Activated CD4-positive, alpha-beta memory T cell treated with anti-CD3 and anti-CD28 coated beads, Interleukin-2, amount 10 ng/mL, durations not matched to agents 7 days and 5 days (primary cell): ENCODE results near the gene OR2A12. TPM values are rescaled to one million over a fixed set of nuclear protein-coding genes. Genes with fewer than 3 reads are reported as not detected.
A peak's percentile ranks its signal among the peaks of the same experiment; 100 is the strongest.
"Not testable (repeated sequence)": the region's sequence is repeated elsewhere in the genome, so short reads cannot be mapped to it uniquely, and the experiment has no call there.

Experiments used
- CTCF ChIA-PET: fragments of 350-600 bp; sonication (Branson Sonifier 250); formaldehyde crosslinking; loops from one replicate; lab custom pipeline; 2021; ENCODE audit warnings: antibody characterized with exemption, inconsistent platforms; lab: Charles Lee
- POLR2A ChIA-PET: fragments of 350-600 bp; sonication (Branson Sonifier 250); formaldehyde crosslinking; loops from one replicate; lab custom pipeline; 2021; ENCODE audit warnings: antibody characterized with exemption; lab: Charles Lee
- DNase-seq: peaks from one replicate; pipeline ENCODE4 v3.0.0-alpha.2; 2020
- H3K27ac Mint-ChIP-seq: one replicate; pipeline ENCODE4 v1.8.0; 2021; ENCODE audit warnings: mild to moderate bottlenecking, mixed read lengths
- H3K27me3 Mint-ChIP-seq: one replicate; pipeline ENCODE4 v1.8.0; 2021; ENCODE audit warnings: mixed read lengths
- H3K36me3 Mint-ChIP-seq: one replicate; pipeline ENCODE4 v1.8.0; 2021; ENCODE audit warnings: low read depth, mixed read lengths
- H3K4me1 Mint-ChIP-seq: one replicate; pipeline ENCODE4 v1.8.0; 2021; ENCODE audit warnings: mixed read lengths
- H3K4me3 Mint-ChIP-seq: one replicate; pipeline ENCODE4 v1.8.0; 2021; ENCODE audit warnings: mild to moderate bottlenecking, mixed read lengths
- H3K9me3 Mint-ChIP-seq: one replicate; pipeline ENCODE4 v1.8.0; 2021; ENCODE audit warnings: mixed read lengths
- total RNA-seq, 2 experiments: library from RNA; stranded (reverse); gene quantifications; one replicate each; pipeline ENCODE4 v1.2.3, GENCODE V29; 2021

The OR2A12 gene
- total RNA-seq, 2 experiments from 2014 or later, result not detected

GRCh38 chr7:144086730-144087129 is 652 bp downstream of the OR2A12 start:
- no peak for DNase-seq
- Mint-ChIP-seq H3K9me3 (no peaks in the 10 kb centered on the region), H3K4me3 (no peak overlapping the region), H3K4me1 (no peaks in the 10 kb centered on the region), H3K36me3 (no peaks in the 10 kb centered on the region), H3K27ac (no peak overlapping the region), H3K27me3 (peaks cover 4% of the 10 kb centered on the region)
- POLR2A ChIA-PET, result no interaction called here
- CTCF ChIA-PET, result no interaction called here

- Mint-ChIP-seq H3K4me3 (no peak overlapping the region), H3K4me1 (no peaks in the 10 kb centered on the region), H3K27ac (no peak overlapping the region), H3K9me3 (no peaks in the 10 kb centered on the region), H3K27me3 (peaks cover 4% of the 10 kb centered on the region), H3K36me3 (no peaks in the 10 kb centered on the region)
- POLR2A ChIA-PET, result no interaction called here
- no peak for DNase-seq
- CTCF ChIA-PET, result no interaction called here
These were observed 1.2 kb downstream of the OR2A12 start for GRCh38 chr7:144087230-144087629.

DNA sequence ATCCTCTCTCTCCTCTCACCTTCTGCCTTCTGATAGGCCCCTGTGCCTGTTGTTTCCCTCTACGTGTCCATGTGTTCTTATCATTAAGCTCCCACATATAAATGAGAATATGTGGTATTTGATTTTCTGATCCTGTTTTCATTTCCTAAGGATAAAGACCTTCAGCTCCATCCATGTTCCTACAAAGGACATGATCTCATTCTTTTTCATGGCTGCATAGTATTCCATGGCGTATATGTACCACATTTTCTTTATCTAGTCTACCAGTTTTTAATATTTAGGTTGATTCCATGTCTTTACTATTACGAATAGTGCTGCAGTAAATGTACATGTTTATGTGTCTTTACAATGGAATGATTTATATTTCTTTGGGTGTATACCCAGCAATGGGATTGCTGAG is 4.6 kb downstream of the OR2A12 start:
- Mint-ChIP-seq H3K4me3 (no peak overlapping the region), H3K4me1 (no peaks in the 10 kb centered on the region), H3K27me3 (peaks cover 4% of the 10 kb centered on the region), H3K27ac (no peak overlapping the region), H3K9me3 (no peaks in the 10 kb centered on the region), H3K36me3 (no peaks in the 10 kb centered on the region)
- no peak for DNase-seq
- CTCF ChIA-PET, result no interaction called here
- POLR2A ChIA-PET, result no interaction called here

- CTCF ChIA-PET, result no interaction called here
These were observed 12.7 kb downstream of the OR2A12 start for GRCh38 chr7:144098776-144099175.

DNA sequence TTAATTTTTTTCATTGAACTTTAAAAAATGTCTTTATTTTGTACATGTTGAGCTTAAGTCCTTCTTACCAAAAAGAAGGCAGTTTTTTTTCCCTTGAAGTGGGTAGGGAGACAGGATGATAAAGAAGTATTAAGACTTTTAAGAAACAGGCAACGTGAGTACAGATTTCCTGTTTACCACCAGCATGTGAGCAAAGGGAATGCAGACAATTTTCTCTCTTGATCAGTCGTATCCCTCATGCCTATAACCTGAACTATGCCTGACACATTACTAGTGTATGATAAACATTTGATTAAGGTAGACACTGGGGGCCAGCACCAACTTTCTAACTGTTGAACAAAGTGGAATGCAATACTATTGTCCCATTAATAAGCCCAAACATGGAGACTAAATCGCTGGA is 14.5 kb downstream of the OR2A12 start:
- ChIA-PET POLR2A (no interaction called here), CTCF (no interaction called here)
- Mint-ChIP-seq H3K27me3 (peaks cover 4% of the 10 kb centered on the region), H3K27ac (no peak overlapping the region), H3K9me3 (no peaks in the 10 kb centered on the region), H3K4me3 (no peak overlapping the region), H3K4me1 (no peaks in the 10 kb centered on the region), H3K36me3 (no peaks in the 10 kb centered on the region)
- DNase-seq, result no peak

More at GRCh38 chr7:144098776-144099175, 12.7 kb downstream of the OR2A12 start:
- H3K9me3 Mint-ChIP-seq, result no peaks in the 10 kb centered on the region
- peaks cover 3% of the 10 kb centered on the region for H3K27me3 Mint-ChIP-seq
- no peak overlapping the region for H3K27ac Mint-ChIP-seq
- H3K4me3 Mint-ChIP-seq, result no peak overlapping the region
- no peaks in the 10 kb centered on the region for H3K4me1 Mint-ChIP-seq
- POLR2A ChIA-PET, result no interaction called here
- no peaks in the 10 kb centered on the region for H3K36me3 Mint-ChIP-seq
- DNase-seq, result no peak

DNA sequence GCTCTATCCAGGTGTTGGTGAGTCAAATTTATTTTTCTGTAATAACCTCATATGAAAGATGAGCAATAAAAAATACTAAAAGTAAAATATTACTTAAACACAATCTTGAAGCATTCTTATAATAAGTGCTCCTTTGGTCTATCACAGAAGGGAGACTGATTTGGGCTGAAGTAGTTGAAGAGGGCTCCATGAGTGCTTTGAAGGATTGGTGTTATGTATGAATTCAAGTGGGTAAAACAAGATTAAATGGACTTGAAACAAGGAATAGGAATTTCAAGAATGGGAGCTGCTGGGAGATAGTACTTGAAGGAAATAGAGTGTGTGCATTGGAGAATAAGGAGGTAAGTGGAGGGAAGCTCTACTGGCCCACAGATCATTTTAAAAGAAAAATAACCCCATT is 16.0 kb downstream of the OR2A12 start:
- ChIA-PET POLR2A (no interaction called here), CTCF (no interaction called here)
- Mint-ChIP-seq H3K9me3 (no peaks in the 10 kb centered on the region), H3K36me3 (no peaks in the 10 kb centered on the region), H3K4me3 (no peak overlapping the region), H3K4me1 (no peaks in the 10 kb centered on the region), H3K27me3 (peaks cover 7% of the 10 kb centered on the region), H3K27ac (no peak overlapping the region)
- no peak for DNase-seq

DNA sequence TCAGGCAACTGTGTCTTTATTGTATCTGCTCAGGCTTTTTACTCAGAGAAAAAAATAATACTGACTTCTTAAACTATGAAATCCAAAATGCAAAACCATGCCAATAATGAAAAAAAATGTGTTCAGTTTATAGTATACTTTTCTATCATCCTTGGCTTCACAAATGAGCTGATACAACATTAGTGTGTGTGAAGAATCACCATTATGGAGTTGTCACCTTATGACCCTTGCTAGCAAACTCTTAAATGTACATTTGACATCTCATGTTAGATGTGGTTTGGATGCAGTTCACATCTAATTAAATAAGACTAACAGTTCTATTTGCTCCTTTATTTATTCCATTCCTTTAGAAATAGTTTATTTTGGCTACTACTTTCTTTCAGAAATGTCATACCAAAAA is 19.1 kb downstream of the OR2A12 start:
- no peaks in the 10 kb centered on the region for H3K36me3 Mint-ChIP-seq
- H3K4me1 Mint-ChIP-seq, result no peaks in the 10 kb centered on the region
- no peak overlapping the region for H3K4me3 Mint-ChIP-seq
- POLR2A ChIA-PET, result no interaction called here
- H3K9me3 Mint-ChIP-seq, result no peaks in the 10 kb centered on the region
- CTCF ChIA-PET, result no interaction called here
- no peak for DNase-seq
- no peak overlapping the region for H3K27ac Mint-ChIP-seq
- H3K27me3 Mint-ChIP-seq, result peaks cover 7% of the 10 kb centered on the region

DNA sequence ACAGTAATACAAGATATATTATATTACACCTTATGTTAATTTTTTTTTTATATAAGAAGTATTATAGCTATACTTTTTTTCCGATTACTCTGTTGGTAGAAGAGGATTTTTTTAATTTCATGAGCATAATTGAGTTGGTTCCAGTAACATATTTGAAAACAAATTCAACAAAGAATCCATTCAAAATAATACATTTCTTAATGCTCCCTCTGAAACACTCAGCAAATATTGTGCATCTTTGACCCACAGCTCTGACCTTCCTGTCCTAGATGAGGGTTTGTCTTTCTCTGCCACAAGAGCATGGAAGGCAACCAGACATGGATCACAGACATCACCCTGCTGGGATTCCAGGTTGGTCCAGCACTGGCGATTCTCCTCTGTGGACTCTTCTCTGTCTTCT is 23.2 kb downstream of the OR2A12 start, which contains the start of gene OR2A2:
Gene OR2A2 (plus strand): TSS at position 301 of the 400 bp plus-strand sequence. CDS start 0 bp downstream, at position 301.
- Mint-ChIP-seq H3K36me3 (no peaks in the 10 kb centered on the region), H3K27ac (no peak within 1 kb of the TSS), H3K27me3 (peaks cover 6% of the 10 kb centered on the region), H3K4me1 (no peaks in the 10 kb centered on the region), H3K4me3 (no peak within 1 kb of the TSS), H3K9me3 (no peaks in the 10 kb centered on the region)
- ChIA-PET CTCF (interaction anchor here (1.2 kb wide), 1 partner anchor 19 kb away, joined by 3 read pairs; no protein-coding TSS in a partner anchor), POLR2A (no interaction called here)
- no peak for DNase-seq

GRCh38 chr7:144110272-144110671 is 24.2 kb downstream of the OR2A12 start:
- POLR2A ChIA-PET, result no interaction called here
- H3K4me1 Mint-ChIP-seq, result no peaks in the 10 kb centered on the region
- no peaks in the 10 kb centered on the region for H3K36me3 Mint-ChIP-seq
- no peak overlapping the region for H3K4me3 Mint-ChIP-seq
- peaks cover 6% of the 10 kb centered on the region for H3K27me3 Mint-ChIP-seq
- no peaks in the 10 kb centered on the region for H3K9me3 Mint-ChIP-seq
- CTCF ChIA-PET, result no interaction called here
- no peak for DNase-seq
- no peak overlapping the region for H3K27ac Mint-ChIP-seq

DNA sequence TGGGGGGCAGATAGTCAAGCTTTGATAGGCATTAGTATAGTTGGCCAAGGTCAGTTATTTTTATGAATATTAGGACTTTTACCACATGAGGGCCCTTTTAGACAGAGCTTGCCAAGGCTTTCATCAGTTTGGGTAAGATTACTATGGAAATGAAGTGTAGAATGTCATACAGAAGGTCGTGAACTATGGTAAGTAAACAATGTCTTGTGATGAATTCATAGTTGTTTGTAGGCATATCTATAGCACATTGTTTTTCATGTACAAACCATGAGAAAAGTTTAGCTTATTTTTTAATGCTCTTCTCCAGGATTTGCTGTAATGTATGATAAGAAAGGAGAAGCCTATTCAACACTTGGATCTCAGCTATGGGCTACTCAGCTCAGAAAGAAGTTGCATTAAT is 27.6 kb downstream of the OR2A12 start:
- ChIA-PET POLR2A (no interaction called here), CTCF (interaction anchor here (2.1 kb wide), 1 partner anchor 14 kb away, joined by 10 read pairs; no protein-coding TSS in a partner anchor)
- H3K9me3 Mint-ChIP-seq, result no peaks in the 10 kb centered on the region
- peaks cover 6% of the 10 kb centered on the region for H3K27me3 Mint-ChIP-seq
- no peaks in the 10 kb centered on the region for H3K36me3 Mint-ChIP-seq
- no peak overlapping the region for H3K27ac Mint-ChIP-seq
- DNase-seq, result no peak
- H3K4me1 Mint-ChIP-seq, result no peaks in the 10 kb centered on the region
- no peak overlapping the region for H3K4me3 Mint-ChIP-seq

- H3K4me1 Mint-ChIP-seq, result no peaks in the 10 kb centered on the region
- H3K27me3 Mint-ChIP-seq, result peaks cover 7% of the 10 kb centered on the region
- no peaks in the 10 kb centered on the region for H3K9me3 Mint-ChIP-seq
- ChIA-PET POLR2A (no interaction called here), CTCF (no interaction called here)
- DNase-seq, result no peak
- H3K4me3 Mint-ChIP-seq, result no peak overlapping the region
- H3K27ac Mint-ChIP-seq, result no peak overlapping the region
- H3K36me3 Mint-ChIP-seq, result no peaks in the 10 kb centered on the region
These were observed 32.3 kb downstream of the OR2A12 start for GRCh38 chr7:144118341-144118740.

DNA sequence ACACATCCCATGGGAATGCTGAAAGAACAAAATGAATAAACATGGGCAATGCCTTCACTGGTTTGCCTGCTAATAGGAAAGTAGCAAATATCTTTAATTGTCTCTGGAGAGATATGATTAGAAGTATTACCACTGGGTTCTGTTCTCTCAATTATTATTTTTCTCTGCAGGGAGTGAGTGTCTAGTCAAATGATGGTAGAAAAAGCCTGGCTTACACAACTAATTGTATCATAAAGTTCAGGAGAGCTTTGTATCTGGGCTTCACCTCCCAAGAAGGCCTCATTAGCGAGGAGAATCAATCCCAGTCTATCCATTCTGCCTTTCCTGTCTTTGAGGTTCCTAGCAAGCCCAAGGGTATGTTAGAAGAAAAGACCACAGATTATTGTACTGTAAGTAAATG is 36.8 kb downstream of the OR2A12 start, which contains the start of gene OR2A14:
Gene OR2A14 (plus strand): TSS at position 301 of the 400 bp plus-strand sequence. CDS start 5,937 bp downstream, outside the sequence.
- no peak within 1 kb of the TSS for H3K27ac Mint-ChIP-seq
- peaks cover 4% of the 10 kb centered on the region for H3K27me3 Mint-ChIP-seq
- CTCF ChIA-PET, result interaction anchor here (1.5 kb wide), 1 partner anchor 59 kb away, joined by 4 read pairs; no protein-coding TSS in a partner anchor
- no peaks in the 10 kb centered on the region for H3K9me3 Mint-ChIP-seq
- POLR2A ChIA-PET, result no interaction called here
- no peaks in the 10 kb centered on the region for H3K36me3 Mint-ChIP-seq
- no peaks in the 10 kb centered on the region for H3K4me1 Mint-ChIP-seq
- no peak within 1 kb of the TSS for H3K4me3 Mint-ChIP-seq
- DNase-seq, result no peak

DNA sequence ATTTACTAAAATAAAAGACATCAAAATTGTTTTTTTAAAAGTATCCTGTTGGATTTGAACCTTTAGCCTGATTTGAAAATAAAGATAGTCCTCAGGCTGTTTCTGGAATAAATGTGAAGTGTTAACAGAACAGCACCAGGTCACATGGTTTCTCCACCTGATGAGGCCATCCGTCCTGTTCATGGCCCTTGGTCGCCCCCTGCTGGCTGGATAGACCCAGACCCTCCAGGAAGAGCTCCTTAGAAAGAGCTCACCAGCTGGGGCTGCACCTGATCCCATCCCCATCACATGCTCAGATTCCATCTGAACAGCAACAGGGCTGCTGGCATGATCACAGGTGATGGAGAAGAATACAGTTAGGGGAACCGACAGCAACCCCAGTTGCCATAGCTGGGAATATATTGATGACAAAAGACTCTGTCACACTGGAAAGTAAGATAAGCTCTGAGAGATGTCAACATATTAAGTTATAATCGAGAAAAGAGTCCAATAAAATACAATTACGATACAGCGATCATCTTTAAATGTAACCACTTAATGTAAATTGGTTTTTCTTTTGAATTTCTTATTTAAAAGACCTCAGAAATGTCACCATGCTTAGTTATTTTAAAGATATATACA is 41.7 kb downstream of the OR2A12 start:
- H3K4me1 Mint-ChIP-seq, result no peaks in the 10 kb centered on the region
- H3K27ac Mint-ChIP-seq, result no peak overlapping the region
- no peaks in the 10 kb centered on the region for H3K9me3 Mint-ChIP-seq
- no peak overlapping the region for H3K4me3 Mint-ChIP-seq
- H3K36me3 Mint-ChIP-seq, result no peaks in the 10 kb centered on the region
- H3K27me3 Mint-ChIP-seq, result peaks cover 4% of the 10 kb centered on the region
- POLR2A ChIA-PET, result no interaction called here
- CTCF ChIA-PET, result interaction anchor here (0.6 to 1.5 kb wide), 25 partner anchors 9 to 591 kb away, joined by 3 to 18 read pairs (median 4); partner anchors contain the start of genes OR2A2 and TCAF1
- DNase-seq, result peak; percentile 86

DNA sequence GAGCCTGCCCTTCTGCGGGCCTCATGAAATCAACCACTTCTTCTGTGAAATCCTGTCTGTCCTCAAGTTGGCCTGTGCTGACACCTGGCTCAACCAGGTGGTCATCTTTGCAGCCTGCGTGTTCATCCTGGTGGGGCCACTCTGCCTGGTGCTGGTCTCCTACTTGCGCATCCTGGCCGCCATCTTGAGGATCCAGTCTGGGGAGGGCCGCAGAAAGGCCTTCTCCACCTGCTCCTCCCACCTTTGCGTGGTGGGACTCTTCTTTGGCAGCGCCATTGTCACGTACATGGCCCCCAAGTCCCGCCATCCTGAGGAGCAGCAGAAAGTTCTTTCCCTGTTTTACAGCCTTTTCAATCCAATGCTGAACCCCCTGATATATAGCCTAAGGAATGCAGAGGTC is 43.5 kb downstream of the OR2A12 start:
- H3K27me3 Mint-ChIP-seq, CTCF ChIA-PET: not testable (repeated sequence)

More for the DNA sequence above, 43.5 kb downstream of the OR2A12 start:
- H3K4me3 Mint-ChIP-seq, H3K36me3 Mint-ChIP-seq, H3K4me1 Mint-ChIP-seq, H3K9me3 Mint-ChIP-seq, H3K27ac Mint-ChIP-seq, POLR2A ChIA-PET, DNase-seq: not testable (repeated sequence)
